ENCODE data around the gene SOCS1.
"Not testable (repeated sequence)": the region's sequence is repeated elsewhere in the genome, so short reads cannot be mapped to it uniquely, and the experiment has no call there.

SOCS1 gene, protein sequence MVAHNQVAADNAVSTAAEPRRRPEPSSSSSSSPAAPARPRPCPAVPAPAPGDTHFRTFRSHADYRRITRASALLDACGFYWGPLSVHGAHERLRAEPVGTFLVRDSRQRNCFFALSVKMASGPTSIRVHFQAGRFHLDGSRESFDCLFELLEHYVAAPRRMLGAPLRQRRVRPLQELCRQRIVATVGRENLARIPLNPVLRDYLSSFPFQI

DNA sequence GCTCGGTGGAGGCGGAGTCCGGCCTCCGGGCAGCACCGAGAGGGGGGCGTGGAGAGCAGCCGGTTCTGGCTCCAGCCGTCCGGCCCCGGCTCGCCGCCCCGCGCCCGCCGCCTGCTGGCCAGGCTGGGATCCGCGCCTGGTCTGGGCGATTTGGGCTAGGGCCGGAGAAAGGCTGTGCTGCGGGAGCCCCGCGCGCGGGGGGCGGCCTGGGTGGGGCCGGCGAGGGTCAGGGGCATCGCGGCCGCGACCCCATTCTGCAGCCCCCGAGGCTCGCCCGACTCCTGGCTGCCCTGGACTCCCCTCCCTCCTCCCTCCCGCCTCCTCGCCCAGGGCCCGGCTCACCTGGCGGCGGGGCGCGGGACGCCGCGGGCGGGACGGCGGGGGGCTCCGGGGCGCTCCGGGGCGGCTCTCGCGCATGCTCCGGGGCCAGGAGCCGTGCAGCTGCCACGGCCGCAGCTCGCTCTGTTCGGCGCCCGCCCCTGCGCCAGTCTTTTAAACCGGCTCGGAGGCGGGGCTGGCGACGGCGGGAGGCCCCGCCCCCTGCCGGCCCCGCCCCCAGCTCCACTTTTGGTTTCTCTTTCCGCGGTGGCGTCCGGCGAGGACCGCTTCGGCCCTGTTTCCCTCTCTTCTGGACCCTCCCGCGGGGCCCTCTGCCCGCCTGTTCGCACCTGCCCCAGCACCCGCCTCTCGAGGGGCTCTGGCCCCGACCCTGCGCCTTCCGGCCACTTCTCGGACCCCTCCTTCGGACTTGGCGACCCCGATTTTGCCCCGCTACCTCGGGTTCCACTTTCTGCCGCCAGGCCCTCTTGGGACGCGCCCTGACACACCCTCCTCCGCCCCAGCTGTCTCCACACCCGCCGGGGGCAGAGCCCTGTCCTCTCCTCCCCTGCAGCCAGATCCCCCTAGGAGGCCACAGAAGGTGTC lies at the start of gene SOCS1:
SOCS1 (minus strand) TSS at position 468 of the 924 bp plus-strand sequence. CDS start 726 bp downstream, outside the sequence.
- peak; percentile 70 for DNase-seq (ENCODE audit: low spot score)

DNA sequence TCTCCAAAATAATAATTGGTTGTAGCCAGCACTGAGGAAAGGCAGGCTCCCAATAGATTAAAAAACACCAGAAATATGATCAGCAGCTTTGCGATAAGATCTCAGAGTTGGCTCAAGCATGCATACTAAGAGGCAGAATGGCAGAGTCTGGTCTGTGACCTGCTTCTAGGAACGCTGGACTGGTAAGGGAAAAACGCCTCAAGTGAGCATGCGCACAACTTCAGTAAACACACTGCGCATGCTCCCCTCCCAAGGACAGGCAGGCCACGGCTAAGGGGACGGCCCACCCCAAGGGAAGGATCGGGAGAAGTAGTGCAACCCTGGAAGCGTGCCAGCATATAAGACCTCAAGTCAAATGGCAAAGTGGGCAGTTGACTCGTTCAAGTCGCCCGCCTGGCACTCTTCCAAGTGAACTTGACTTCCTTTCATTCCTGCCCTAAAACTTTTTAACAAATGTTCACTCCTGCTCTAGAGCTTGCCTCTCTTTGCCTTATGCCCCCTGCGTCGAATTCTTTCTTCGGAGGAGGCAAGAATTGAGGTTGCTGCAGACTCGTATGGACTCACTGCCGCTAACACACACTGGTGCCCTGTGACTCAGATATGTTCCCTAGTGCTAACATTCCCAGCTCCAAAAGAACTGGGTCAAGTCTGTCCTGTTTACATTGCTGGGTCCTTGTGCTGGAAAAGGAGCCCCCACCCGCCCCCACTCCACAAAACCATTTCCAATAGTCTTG lies 47.6 kb upstream of the SOCS1 start:
- DNase-seq (ENCODE audit: low spot score): no peak

DNA sequence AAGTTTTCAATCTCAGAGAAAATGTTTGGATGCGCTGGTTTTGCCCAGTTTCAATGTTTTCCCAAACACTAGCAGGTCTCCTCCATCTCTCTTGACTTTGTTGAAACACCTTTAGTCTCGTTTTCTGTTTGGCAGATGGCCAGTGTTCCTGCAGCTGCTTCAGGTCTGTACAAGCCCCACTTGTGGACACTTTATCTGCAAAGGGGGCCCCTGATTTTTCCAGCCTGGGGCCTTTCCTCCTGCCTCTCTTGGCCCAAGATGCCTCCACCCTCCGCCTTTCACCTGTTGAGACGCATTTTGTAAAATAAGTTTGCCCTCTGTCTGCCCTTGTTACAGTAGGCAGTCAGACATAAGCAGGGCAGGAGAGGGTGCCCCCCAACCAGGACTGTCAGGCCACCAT lies 47.0 kb upstream of the SOCS1 start:
- DNase-seq (ENCODE audit: low spot score): no peak

DNA sequence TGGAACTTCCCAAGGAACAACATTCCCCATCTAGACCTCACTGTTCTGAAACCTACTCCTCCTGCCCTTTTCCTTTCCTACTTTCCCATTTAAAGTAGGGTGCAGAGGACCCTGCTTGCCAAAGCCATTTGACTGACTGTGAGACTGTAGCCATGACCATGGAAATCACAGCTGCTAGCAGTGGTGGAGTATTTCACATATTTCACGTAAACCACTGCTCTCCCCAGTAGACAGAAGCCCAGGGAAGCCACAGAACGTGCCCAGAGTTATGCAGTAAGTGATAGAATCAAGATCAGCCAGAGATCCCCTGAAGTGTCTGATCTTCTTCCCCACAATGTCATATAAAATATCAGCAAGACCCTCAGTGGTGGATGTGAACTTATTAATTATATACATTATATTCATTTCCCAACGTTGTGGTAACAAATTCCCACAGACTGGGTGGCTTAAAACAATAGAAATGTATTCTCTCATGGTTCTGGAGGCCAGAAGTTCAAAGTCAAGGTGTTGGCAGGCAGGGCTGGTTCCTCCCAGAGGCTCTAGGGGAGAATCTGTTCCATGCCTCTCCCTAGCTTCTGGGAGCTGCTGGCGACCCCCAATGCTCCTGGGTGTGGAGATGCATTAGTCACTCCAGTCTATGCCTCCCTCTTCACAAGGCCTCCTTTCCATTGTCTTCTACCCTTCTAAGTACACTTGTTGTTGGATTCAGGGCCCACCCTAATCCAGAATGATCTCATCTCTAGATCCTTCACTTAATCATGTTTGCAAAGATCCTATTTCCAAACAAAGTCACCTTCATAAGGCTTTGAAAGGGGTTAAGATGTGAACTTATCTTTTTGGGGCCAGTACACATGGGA lies 45.9 kb upstream of the SOCS1 start:
- DNase-seq (ENCODE audit: low spot score): no peak

DNA sequence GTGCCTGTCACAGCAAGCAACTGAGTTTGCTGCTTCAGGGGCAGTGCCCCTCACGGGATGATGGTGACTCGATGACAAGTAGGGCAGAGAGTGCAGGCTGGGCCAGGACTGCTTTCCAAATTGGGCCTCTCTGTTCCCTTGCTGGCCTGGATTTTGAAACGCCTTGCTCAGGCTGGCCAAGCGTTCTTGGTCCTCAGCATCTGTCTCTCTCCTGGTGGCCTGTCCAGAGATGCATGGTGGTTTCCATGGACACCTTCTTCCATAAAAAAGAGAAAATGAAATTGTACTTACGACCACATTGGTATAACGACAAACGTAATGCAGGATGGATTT lies 44.5 kb upstream of the SOCS1 start:
- DNase-seq (ENCODE audit: low spot score): no peak

DNA sequence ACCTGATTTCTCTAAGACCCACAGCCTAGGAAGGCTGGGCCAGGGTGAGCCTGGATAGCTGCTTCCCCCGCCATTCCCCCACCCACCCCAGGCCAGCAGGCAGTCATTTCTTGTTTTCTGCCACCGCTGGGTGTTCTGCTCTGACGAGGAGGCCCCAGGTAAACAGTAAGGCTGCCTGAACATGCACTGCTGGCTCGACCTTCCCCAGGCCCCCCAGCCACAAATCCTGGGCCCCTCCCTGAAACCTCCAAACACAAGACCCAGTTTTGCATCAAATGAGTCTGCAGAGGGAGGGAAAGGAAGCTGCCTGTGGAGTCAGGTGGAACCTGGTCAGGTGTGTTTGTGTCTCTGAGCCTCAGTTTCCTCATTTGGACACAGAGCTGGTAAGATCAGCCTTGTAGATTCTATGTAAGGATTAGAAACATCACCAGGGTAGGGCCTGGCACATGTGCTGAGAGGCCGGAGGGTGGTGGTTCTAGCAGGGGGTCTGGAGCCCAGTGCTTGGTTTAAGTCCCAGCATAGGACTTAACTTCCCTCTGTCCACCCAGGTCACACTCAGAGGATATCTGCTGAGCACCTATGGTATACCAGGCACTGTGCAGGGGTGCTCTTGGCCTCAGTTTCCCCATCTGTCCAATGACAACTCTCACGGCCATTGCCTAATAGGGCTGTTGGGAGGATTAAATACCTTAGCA lies 44.0 kb upstream of the SOCS1 start:
- no peak for DNase-seq (ENCODE audit: low spot score)

DNA sequence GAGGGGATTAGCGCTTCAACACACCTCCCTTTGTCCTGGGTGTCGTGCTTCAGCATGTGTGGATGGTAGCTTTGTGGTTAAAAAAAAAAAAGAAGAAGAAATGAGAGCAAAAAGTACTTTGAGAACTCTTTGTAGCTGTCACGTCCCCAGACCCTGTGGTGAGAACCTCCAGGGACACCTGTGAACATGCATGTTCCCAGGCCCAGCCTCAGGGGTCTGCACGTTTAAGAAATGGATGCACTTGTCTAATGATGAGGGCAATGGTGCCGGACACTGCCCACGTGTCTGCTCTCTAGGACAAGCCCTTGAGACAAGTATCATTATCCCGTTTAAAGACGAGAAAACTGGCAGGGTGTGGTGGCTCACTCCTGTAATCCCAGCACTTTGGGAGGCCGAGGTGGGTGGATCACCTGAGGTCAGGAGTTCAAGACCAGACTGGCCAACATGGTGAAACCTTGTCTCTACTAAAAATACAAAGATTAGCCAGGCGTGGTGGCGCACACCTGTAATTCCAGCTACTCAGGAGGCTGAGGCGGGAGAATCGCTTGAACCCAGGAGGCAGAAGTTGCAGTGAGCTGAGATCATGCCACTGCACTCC lies 43.0 kb upstream of the SOCS1 start:
- not testable (repeated sequence) for DNase-seq (ENCODE audit: low spot score)

DNA sequence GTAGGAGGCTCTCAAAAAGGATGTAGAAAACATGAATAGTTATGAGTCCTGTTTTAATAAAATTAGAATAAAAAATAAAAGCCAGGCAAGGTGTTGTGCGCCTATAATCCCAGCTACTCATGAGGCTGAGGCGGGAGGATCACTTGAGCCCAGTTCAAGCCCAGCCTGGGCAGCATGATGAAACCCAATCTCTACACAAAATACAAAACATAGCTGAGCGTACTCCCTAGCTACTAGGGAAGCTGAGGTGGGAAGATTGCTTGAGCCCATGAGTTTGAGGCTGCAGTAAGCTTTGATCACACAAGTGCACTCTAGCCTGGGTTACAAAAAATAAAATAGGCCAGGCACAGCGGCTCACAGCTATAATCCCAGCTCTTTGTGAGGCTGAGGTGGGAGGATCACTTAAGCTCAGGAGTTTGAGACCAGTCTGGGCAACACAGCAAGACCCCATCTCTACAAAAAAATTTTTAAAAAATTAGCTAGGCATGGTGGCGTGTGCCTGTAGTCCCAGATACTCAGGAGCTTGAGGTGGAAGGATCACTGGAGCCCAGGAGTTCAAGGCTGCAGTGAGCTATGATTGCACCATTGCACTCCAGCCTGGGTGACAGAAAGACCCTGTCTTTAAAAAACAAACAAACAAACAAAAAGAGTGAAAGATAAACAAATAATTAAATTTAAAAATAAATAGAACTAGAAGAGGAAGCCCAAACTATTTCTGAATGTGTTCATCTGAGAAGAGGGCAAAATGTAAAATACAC lies 42.3 kb upstream of the SOCS1 start:
- no peak for DNase-seq (ENCODE audit: low spot score)

DNA sequence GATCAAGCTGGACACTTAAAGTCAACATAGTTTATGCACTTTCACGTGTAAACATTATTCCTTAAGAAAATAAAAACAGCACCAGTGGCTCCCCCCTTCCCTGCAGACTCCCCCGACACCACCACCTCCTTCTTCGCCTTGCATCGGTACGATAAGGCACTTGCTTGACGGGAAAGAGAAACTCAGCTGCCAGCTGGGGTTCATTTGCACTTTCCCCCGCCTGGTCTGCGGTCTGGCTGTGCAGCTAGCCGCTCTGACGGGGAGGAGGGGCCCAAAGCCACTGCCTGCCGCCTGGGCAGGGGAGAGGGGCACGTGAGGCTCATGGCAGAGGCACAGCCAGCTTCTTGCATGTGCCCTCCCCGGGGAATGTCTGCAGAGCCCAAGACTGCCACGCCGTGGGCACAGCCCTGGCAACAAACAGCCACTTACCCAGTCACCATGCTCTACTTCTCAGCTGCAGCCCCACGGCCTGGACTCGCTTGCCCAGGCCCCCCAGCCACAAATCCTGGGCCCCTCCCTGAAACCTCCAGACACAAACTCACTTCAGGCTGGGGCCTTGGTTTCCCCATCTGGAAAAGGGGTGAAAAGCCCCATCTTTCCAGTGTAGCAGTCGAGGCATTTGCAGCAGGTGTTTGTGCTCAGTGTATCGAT lies 41.6 kb upstream of the SOCS1 start:
- DNase-seq (ENCODE audit: low spot score): peak; percentile 62

DNA sequence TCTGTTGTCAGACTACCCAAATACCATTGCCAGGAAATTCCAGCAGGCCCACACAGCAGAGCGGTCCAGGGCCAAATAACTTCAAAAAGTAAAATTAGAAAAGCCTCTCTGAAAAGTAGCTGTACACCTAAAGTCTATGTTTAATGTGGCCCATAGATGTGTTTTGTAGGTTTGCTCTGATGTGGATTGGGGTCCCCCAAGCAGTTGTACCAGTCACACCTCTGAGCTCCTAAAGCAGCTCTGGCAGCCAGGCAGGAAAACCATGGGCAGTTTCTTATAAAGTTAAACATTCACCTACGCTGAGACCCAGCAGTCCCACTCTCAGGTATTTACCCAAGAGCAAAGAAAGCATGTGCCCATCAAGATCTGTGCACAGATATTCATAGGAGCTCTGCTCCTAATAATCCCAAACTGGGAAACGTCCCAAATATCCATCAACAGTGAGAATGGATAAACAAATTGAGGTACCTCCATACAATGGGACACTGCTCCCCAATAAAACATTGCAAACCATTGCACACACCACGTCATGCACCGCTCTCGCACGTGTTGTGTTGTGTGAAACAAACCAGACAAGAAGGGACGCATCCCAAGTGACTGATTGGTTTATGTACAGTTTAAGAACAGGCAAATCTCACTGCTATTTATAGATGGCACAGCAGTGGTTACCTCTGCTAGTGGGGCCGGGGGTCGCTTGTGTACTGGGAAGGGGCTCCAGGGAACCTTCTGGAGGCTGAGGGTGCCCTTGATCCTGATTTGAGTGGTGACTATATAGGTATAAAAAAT lies 40.9 kb upstream of the SOCS1 start:
- DNase-seq (ENCODE audit: low spot score): no peak

DNA sequence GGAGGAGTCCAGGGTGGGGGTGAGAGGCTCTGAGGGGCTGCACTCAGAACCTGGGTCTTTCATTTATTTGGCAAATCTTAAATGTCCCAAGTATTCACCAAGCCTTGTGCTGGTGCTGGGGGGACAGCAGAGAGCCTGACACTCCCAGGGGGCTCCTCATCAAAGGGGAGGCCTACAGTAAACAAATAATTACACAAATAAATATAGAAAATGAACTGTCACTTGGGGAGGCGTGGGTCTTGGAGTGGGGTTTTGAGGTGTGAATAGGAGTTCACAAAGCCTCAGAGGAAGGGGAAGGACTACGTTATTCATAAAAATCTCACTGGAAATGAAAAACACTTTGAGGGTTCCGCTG lies 40.3 kb upstream of the SOCS1 start:
- no peak for DNase-seq (ENCODE audit: low spot score)

DNA sequence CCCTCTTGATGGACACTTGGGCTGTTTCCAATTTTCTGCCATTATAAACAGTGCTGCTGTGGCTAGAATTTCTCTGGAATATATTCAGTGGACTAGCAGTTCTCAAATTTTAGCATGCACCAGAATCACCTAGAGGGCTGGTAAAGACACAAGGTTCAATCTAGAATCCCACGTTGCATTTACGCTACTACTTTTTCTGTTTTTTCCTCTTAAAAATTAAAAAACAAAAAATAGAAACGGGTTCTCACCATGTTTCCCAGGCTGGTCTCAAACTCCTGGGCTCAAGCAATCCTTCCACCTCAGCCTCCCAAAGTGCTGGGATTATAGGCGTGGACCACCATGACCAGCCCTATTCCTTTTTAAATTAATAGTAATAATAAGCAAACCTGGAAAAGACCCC lies 39.7 kb upstream of the SOCS1 start:
- DNase-seq (ENCODE audit: low spot score): no peak

DNA sequence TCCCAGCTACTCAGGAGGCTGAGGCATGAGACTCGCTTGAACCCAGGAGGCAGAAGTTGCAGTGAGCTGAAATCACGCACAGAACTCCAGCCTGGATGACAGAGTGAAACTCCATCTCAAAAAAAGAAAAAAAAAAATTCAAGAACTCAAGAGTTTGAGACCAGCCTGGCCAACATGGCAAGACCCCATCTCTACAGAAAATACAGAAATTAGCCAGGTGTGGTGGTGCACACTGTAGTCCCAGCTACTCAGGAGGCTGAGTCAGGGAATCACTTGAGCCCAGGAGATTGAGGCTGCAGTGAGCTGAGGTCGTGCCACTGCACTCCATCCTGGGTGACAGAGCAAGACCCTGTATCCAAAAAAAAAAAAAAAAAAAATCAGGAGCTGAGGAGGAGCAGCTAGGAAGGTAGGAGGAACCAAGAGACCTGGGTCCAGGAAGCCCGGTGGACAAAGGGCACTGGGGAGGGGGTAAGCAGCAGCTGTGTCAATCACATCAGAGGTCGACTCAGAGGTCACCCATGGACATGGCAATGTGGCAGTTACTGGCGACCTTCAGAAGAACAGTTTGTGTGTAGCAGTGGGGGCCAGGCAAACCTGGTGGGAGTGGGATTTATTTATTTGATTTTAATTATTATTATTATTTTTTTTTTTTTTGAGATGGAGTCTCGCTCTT lies 36.2 kb upstream of the SOCS1 start:
- no peak for DNase-seq (ENCODE audit: low spot score)

DNA sequence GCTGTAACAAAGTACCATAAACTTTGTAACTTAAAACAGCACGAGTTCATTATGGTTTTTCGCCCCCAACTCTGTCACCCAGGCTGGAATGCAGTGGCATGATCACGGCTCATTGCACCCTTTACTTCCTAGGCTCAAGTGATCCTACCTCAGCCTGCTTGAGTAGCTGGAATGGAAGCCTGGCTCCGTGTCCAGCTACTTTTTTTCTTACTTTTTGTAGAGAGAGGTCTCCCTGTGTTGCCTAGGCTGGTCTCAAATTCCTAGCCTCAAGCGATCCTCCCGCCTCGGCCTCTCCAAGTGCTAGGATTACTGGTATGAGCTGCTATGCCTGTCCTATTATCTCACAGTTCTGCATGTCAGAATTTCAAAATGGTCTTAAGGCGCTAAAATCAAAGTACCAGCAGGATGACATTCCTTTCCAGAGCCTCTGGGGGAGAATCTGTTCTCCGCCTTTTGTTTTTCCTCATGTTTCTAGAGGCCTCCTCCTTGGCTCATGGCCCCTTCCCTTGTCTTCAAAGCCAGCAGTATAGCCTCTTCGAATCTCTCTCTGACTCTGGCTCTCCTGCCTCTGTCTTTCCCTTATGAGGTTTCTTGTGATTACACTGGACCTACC lies 35.2 kb upstream of the SOCS1 start:
- DNase-seq (ENCODE audit: low spot score): no peak

DNA sequence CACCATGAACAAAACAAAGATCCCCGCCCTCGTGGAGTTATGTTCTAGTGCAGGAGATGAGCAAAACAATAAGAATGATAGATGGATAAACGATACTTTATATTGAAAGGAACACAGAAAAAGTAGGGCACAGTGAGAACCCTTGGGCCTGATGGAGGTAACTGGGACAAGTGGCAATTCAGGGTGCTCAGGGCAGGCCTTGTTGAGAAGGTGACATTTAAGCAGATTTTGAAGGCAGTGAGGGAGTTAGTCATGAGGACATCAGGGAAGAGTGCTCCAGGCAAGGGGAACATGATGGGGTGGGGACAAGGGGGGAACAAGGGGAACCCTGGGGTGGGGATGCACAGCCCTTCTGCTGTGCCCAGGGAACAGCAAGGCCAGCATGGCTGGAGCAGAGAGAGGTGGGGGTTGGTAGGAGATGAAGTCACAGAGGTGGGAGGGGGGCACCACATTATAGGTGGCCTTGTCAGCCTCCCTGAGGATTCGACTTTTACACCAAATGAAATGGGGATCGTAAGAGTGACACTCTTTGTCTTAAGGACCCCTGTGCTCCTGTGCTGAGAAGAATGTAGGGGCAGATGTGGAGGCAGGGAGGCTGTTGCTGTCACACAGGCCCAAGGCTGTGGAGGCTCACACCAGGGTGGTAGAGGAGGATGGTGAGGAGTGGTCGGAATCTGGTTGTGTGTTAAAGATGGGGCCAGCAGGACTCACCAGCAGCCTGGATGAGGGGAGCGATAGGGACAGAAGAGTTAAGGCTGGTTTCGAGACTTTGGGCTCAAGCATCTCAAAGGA lies 34.3 kb upstream of the SOCS1 start:
- no peak for DNase-seq (ENCODE audit: low spot score)

DNA sequence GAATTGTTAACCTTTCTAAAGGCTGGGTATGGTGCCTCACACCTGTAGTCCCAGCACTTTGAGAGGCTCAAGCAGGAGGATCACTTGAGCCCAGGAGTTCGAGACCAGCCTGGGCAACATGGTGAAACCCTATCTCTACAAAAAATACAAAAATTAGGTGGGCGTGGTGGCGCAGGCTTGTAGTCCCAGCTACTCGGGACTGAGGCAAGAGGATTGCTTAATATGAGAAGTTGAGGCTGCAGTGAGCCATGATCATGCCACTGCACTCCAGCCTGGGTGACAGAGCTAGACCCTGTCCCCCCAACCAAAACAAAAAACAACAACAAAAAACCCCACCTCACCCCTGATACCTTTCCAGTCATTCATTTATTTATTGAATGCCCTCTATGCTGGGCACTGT lies 33.7 kb upstream of the SOCS1 start:
- not testable (repeated sequence) for DNase-seq (ENCODE audit: low spot score)

DNA sequence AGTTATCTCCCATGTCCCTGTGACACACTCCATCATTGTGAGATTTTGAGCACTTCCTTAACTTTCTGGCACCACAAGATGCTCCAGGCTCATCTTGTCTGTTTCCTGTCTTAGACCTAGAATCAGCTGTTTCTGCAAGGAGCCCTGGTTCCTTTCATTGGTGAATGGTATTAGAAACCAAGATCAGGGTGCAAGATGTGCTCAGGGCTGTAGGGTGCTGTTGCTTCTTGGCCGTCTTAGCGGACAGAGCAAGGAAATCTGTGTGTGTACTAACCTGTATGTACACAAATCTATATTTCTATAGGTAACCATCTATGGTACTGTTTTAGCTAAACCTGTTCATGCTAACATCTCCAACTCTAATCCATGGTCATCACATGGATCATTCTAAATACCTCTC lies 33.2 kb upstream of the SOCS1 start:
- no peak for DNase-seq (ENCODE audit: low spot score)
